M059J (cell line): Measurements from ENCODE around the gene FAM131A. TPM values are rescaled to one million over a fixed set of nuclear protein-coding genes. Genes with fewer than 3 reads are reported as not detected.
A peak's percentile ranks its signal among the peaks of the same experiment; 100 is the strongest.
"Not testable (repeated sequence)": the region's sequence is repeated elsewhere in the genome, so short reads cannot be mapped to it uniquely, and the experiment has no call there.

ENCODE experiments used
- DNase-seq: peaks from one replicate; pipeline ENCODE4 v3.0.0-alpha.2; 2012; ENCODE audit warnings: low read depth
- total RNA-seq: library from RNA; depleted of rRNA; stranded (reverse); fragments of >200 nt; shearing (Covaris generic); gene quantifications from 2 replicates; pipeline ENCODE4 v1.2.3, GENCODE V29; 2014

Gene FAM131A
- total RNA-seq, 1 experiment from 2014 or later, result 24.6 TPM

- DNase-seq, result not testable (repeated sequence)
Measured at GRCh38 chr3:184339451-184340135, 2.2 kb downstream of the FAM131A start.

DNA sequence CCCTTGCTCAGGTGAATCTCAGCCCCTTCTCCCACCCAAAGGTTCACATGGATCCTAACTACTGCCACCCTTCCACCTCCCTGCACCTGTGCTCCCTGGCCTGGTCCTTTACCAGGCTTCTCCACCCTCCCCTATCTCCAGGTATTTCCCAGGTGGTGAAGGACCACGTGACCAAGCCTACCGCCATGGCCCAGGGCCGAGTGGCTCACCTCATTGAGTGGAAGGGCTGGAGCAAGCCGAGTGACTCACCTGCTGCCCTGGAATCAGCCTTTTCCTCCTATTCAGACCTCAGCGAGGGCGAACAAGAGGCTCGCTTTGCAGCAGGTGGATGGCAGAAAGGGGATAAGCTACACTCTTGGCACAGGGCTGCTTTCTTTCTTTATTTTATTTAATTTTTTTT is 4.5 kb downstream of the FAM131A start:
- DNase-seq, result no peak

DNA sequence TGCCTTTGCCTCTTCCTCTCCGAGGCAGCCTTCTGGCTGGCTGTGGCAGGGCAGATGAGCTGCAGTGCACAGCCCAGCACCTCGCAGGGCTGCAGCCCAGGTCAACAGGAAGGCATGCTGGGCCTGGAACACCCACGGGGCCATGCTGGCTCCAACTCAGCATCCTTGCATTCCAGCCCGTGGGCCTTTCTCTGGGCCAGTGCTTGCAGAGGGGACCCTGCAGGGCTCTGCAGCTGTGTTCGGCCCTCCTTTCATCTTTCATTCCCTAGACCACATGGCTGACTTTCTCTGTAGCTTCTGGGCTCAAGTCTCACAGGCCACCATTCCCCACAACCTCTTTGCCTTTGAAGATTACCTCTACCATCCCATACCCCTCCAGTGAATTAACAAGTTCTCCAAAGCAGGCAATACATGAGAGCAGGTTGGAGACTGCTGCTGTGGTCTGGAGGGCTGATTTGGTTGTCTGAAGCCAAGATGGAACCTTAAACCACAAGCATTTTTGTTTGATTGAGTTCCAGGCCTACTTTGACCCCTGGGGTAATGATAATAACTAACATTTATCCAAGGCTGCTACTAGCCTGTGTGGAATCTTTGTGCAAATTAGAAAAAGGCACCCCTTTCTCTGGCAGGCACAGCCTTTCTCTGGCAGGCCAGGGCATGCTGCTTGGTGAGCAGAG is 5.9 kb downstream of the FAM131A start:
- peak; percentile 41 for DNase-seq

DNA sequence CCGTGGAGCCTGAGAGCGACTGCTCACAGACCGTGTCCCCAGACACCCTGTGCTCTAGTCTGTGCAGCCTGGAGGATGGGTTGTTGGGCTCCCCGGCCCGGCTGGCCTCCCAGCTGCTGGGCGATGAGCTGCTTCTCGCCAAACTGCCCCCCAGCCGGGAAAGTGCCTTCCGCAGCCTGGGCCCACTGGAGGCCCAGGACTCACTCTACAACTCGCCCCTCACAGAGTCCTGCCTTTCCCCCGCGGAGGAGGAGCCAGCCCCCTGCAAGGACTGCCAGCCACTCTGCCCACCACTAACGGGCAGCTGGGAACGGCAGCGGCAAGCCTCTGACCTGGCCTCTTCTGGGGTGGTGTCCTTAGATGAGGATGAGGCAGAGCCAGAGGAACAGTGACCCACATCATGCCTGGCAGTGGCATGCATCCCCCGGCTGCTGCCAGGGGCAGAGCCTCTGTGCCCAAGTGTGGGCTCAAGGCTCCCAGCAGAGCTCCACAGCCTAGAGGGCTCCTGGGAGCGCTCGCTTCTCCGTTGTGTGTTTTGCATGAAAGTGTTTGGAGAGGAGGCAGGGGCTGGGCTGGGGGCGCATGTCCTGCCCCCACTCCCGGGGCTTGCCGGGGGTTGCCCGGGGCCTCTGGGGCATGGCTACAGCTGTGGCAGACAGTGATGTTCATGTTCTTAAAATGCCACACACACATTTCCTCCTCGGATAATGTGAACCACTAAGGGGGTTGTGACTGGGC is 7.3 kb downstream of the FAM131A start:
- no peak for DNase-seq

DNA sequence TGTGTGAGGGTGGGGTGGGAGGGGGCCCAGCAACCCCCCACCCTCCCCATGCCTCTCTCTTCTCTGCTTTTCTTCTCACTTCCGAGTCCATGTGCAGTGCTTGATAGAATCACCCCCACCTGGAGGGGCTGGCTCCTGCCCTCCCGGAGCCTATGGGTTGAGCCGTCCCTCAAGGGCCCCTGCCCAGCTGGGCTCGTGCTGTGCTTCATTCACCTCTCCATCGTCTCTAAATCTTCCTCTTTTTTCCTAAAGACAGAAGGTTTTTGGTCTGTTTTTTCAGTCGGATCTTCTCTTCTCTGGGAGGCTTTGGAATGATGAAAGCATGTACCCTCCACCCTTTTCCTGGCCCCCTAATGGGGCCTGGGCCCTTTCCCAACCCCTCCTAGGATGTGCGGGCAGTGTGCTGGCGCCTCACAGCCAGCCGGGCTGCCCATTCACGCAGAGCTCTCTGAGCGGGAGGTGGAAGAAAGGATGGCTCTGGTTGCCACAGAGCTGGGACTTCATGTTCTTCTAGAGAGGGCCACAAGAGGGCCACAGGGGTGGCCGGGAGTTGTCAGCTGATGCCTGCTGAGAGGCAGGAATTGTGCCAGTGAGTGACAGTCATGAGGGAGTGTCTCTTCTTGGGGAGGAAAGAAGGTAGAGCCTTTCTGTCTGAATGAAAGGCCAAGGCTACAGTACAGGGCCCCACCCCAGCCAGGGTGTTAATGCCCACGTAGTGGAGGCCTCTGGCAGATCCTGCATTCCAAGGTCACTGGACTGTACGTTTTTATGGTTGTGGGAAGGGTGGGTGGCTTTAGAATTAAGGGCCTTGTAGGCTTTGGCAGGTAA is 8.1 kb downstream of the FAM131A start:
- peak; percentile 78 for DNase-seq

GRCh38 chr3:184346480-184347190 is 9.2 kb downstream of the FAM131A start:
- no peak for DNase-seq

DNA sequence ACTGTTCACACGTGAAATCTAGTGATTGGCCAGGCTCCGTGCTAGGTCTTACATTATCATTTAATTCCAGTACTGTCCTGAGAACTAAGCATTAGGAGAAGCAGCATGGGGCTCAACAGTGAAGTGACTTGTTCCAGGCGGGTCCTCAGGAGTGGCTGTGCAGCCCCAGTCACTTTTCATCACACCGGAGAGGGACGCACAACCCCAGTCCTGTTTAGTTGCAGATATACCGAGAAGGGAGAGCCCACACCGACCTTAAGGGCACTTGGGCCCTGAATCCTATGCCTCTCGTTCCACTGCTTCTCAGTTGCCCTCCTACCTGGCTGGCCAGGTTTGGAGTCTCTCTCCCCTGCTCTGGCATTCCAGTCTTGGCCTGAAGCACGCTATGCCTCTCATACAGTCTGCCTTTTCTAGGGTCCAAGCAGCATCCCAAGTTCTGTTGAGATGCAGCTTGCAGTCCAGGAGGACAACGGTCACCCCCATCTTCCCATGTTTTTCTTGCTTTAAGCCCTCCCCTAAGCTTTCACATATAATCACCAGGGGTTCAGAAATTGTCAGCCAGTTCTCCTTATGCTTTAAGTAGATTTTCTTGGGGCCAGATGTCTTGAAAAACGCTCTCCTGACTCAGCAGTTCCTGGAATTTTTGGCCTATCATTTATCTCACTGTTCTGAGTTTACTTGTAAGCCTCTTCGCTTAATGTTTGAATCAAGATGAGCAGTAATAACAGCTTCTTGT is 10.1 kb downstream of the FAM131A start:
- no peak for DNase-seq

GRCh38 chr3:184348057-184348382 is 10.6 kb downstream of the FAM131A start:
- DNase-seq, result no peak

- no peak for DNase-seq
Measured at GRCh38 chr3:184349563-184350470, 12.4 kb downstream of the FAM131A start.

- no peak for DNase-seq
Measured at GRCh38 chr3:184350618-184351017, 13.2 kb downstream of the FAM131A start.

GRCh38 chr3:184351511-184352148 is 14.2 kb downstream of the FAM131A start:
- DNase-seq, result no peak

DNA sequence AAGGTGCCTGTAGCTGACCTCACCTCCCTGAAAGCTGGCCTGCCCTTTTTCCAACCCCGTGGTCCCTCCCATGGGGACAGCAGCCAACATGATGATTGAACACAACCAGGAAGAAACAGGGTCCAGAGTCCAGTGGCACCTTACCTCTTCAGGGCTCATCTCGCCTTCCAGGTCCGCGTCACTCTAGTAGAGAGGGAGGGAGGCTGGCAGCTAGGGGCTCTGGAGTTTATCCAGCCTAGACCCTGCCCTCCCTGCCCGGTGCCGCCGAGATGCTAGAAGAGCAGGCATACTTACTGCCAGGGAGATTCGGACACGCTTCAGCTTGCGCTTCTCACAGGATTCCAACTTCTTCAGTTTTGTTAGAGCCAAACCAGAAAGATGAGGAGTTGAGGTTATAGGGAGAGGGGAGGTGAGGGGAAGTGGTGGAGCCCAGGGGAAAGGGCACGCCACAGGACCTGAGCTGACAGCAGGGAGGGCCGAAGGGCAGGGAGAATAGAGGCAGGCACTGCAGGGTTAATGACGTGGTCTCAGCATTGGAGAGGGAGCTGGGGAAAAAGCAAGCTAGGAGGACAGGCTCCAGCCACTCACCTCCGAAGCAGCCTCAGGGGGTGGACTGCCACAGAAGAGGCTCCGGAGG is 14.9 kb downstream of the FAM131A start:
- DNase-seq, result no peak

- DNase-seq, result no peak
Measured at GRCh38 chr3:184352897-184353545, 15.6 kb downstream of the FAM131A start.

- no peak for DNase-seq
Measured at GRCh38 chr3:184353546-184353941, 16.1 kb downstream of the FAM131A start.

- no peak for DNase-seq
Measured at GRCh38 chr3:184354121-184354728, 16.8 kb downstream of the FAM131A start.

DNA sequence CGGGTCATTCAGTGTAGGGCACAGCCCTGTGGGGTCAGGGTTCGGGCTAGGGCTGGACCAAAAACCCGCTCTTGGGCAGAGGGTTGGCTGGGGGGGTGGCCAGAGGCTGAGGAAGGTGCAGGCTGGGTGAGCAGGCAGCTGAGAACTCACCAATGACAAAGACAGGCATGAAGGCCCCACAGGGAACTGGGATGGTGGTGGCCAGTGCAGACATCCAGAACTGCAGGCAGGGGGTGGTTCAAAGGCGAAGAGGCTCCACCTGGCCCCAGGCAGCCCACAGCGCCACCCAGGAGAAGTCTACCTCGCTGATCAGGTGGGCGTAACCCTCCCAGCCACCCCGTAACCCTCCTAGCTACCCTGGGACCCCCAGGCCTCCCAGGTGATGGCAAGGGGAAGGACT is 17.4 kb downstream of the FAM131A start:
- no peak for DNase-seq

DNA sequence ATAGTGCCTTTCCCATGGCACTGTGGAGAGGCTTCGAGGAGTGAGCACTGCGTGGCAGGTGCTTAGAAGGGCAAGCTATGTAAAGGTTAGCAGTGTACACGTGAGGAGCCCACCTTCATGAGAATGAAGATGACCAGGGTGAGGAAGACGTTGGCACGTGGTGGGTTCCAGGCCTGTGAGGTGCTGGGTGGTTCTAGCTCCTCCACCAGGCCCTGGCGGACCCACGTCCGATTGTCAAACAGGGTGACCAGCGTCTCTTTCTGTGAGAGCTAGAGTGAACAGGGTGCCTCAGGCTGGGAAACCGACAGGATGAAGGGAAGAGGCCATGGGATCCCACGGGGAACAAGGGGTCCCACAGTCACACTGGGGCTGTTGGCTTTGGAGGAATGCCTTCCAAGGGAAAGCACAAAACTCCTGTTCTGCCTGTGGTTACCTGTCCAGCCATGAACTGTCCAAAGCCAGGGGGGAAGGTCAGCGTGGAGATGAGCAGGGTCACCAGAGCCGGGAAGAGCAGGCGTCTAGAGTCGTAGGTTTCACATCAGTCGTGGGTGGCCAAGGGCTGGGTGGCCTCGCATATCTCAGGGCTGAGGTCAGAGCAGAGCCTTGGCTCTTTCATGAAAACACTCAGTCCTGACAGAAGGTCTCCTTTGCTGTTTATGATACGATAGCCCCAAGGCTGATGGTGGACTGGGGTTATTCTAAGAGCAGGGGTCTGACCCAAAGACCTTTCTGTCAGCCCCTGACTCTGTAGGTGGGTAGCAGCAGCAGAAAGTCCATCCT is 18.1 kb downstream of the FAM131A start:
- DNase-seq, result no peak
